GM23338 (cell line): ENCODE data around the gene NTM. TPM values are rescaled to one million over a fixed set of nuclear protein-coding genes. Genes with fewer than 3 reads are reported as not detected.

Experiments used
- ATAC-seq: fragments of 200-7000 bp; cut with Tn5 transposase; 3 replicates; pipeline ENCODE4 v1.9.1; 2020
- DNase-seq: peaks from one replicate; pipeline ENCODE4 v3.0.0-alpha.2; 2015; ENCODE audit warnings: low spot score
- H2AFZ ChIP-seq: fragments of 200-600 bp; sonication (generic); 2 replicates; pipeline ENCODE4 v1.8.0; 2016; ENCODE audit warnings: antibody characterized with exemption, mild to moderate bottlenecking, moderate library complexity
- H3F3A ChIP-seq: fragments of 200-600 bp; sonication (generic); replicated peaks from 2 replicates; pipeline ENCODE4 v1.8.0; 2017; ENCODE audit warnings: antibody characterized with exemption, mixed run types, low read depth
- H3K27ac ChIP-seq: fragments of 200-600 bp; sonication (generic); 2 replicates; pipeline ENCODE4 v1.6.1; 2016; ENCODE audit warnings: low read depth
- H3K27me3 ChIP-seq: fragments of 200-600 bp; sonication (generic); 2 replicates; pipeline ENCODE4 v1.8.0; 2016; ENCODE audit warnings: mild to moderate bottlenecking, mixed run types, moderate library complexity; ENCODE audit not compliant: insufficient read depth
- H3K36me3 ChIP-seq: fragments of 200-600 bp; sonication (generic); 2 replicates; pipeline ENCODE4 v1.8.0; 2016; ENCODE audit warnings: mild to moderate bottlenecking; ENCODE audit not compliant: insufficient read depth
- H3K4me1 ChIP-seq: fragments of 200-600 bp; sonication (generic); 2 replicates; pipeline ENCODE4 v1.8.0; 2016; ENCODE audit warnings: mild to moderate bottlenecking, moderate library complexity; ENCODE audit not compliant: insufficient read depth
- H3K4me2 ChIP-seq: fragments of 200-600 bp; sonication (generic); 2 replicates; pipeline ENCODE4 v1.7.1; 2017; ENCODE audit warnings: mixed run types
- H3K4me3 ChIP-seq: fragments of 200-600 bp; sonication (generic); 2 replicates; pipeline ENCODE4 v1.6.1; 2016; ENCODE audit warnings: mixed run types
- H3K79me2 ChIP-seq: fragments of 200-600 bp; sonication (generic); replicated peaks from 2 replicates; pipeline ENCODE4 v1.8.0; 2017; ENCODE audit warnings: mild to moderate bottlenecking; ENCODE audit not compliant: insufficient read depth
- H3K9me2 ChIP-seq: fragments of 200-600 bp; sonication (generic); 2 replicates; pipeline ENCODE4 v1.8.0; 2017; ENCODE audit not compliant: insufficient read depth
- H4K20me1 ChIP-seq: fragments of 200-600 bp; sonication (generic); replicated peaks from 2 replicates; pipeline ENCODE4 v1.8.0; 2017; ENCODE audit warnings: mild to moderate bottlenecking; ENCODE audit not compliant: insufficient read depth
- H3K27ac Mint-ChIP-seq: 2 replicates; pipeline ENCODE4 v1.8.0; 2020; ENCODE audit warnings: inconsistent platforms, mild to moderate bottlenecking, moderate library complexity, mixed read lengths
- H3K27me3 Mint-ChIP-seq: 3 replicates; pipeline ENCODE4 v1.8.0; 2022; ENCODE audit warnings: low read depth, mild to moderate bottlenecking, moderate library complexity, mixed read lengths, inconsistent platforms; ENCODE audit not compliant: insufficient read depth, poor library complexity
- H3K36me3 Mint-ChIP-seq: 3 replicates; pipeline ENCODE4 v1.8.0; 2021; ENCODE audit warnings: low read depth, mild to moderate bottlenecking, inconsistent platforms, moderate library complexity, mixed read lengths
- H3K4me1 Mint-ChIP-seq: 3 replicates; pipeline ENCODE4 v1.8.0; 2020; ENCODE audit warnings: mild to moderate bottlenecking, inconsistent platforms, mixed read lengths
- H3K4me3 Mint-ChIP-seq: 3 replicates; pipeline ENCODE4 v1.8.0; 2021; ENCODE audit warnings: moderate library complexity, mild to moderate bottlenecking, inconsistent platforms, mixed read lengths
- H3K9me3 Mint-ChIP-seq: 3 replicates; pipeline ENCODE4 v1.8.0; 2020; ENCODE audit warnings: moderate library complexity, mild to moderate bottlenecking, inconsistent platforms, mixed read lengths
- CREB1 ChIP-seq: fragments of 250-450 bp; sonication (Bioruptor Pico); IDR thresholded peaks from 2 replicates; pipeline ENCODE4 v1.5.0; 2020; ENCODE audit warnings: low read depth, mild to moderate bottlenecking, moderate library complexity
- CTCF ChIP-seq, 2 experiments: fragments of 200-600 bp in 1 of 2; sonication (generic) in 1 of 2; conservative IDR thresholded peaks; 2 replicates each; pipeline versions ENCODE4 v1.5.1 to v1.6.1; 2016 to 2017; ENCODE audit warnings: antibody characterized with exemption in 2 of 2, low read depth in 2 of 2, mild to moderate bottlenecking in 2 of 2, moderate library complexity in 1 of 2
- ETS1 ChIP-seq: IDR thresholded peaks from 2 replicates; pipeline ENCODE4 v1.6.1; 2016; ENCODE audit warnings: antibody characterized with exemption
- EZH2 ChIP-seq: fragments of 200-600 bp; sonication (generic); IDR thresholded peaks from one replicate; pipeline ENCODE4 v1.8.0; 2017; ENCODE audit warnings: antibody characterized with exemption, mild to moderate bottlenecking, low read depth; ENCODE audit not compliant: unreplicated experiment
- EZH2phosphoT487 ChIP-seq: fragments of 200-600 bp; sonication (generic); IDR thresholded peaks from one replicate; pipeline ENCODE4 v1.8.1; 2018; ENCODE audit warnings: antibody characterized with exemption; ENCODE audit not compliant: unreplicated experiment
- JUNB ChIP-seq: IDR thresholded peaks from one replicate; pipeline ENCODE4 v1.6.1; 2016; ENCODE audit warnings: antibody characterized with exemption; ENCODE audit not compliant: unreplicated experiment
- NANOG ChIP-seq: IDR thresholded peaks from 2 replicates; pipeline ENCODE4 v1.6.1; 2016; ENCODE audit warnings: antibody characterized with exemption, borderline replicate concordance
- POLR2AphosphoS5 ChIP-seq: IDR thresholded peaks from 2 replicates; pipeline ENCODE4 v1.6.1; 2016; ENCODE audit warnings: antibody characterized with exemption, low read depth
- REST ChIP-seq: IDR thresholded peaks from one replicate; pipeline ENCODE4 v1.6.1; 2018; ENCODE audit warnings: antibody characterized with exemption; ENCODE audit not compliant: unreplicated experiment
- STAT1 ChIP-seq: IDR thresholded peaks from one replicate; pipeline ENCODE4 v1.6.1; 2016; ENCODE audit warnings: antibody characterized with exemption; ENCODE audit not compliant: unreplicated experiment
- ZNF114 ChIP-seq: fragments of 250-450 bp; sonication (Bioruptor Pico); IDR thresholded peaks from 2 replicates; pipeline ENCODE4 v1.5.0; 2020; ENCODE audit warnings: mild to moderate bottlenecking, moderate library complexity
- ZNF331 ChIP-seq: fragments of 250-450 bp; sonication (Bioruptor Pico); IDR thresholded peaks from 2 replicates; pipeline ENCODE4 v1.5.0; 2020; ENCODE audit warnings: low read depth, mild to moderate bottlenecking, moderate library complexity
- ZNF462 ChIP-seq: fragments of 250-450 bp; sonication (Bioruptor Pico); IDR thresholded peaks from 2 replicates; pipeline ENCODE4 v1.5.0; 2020; ENCODE audit warnings: mild to moderate bottlenecking, moderate library complexity
- polyA plus RNA-seq: library from polyadenylated mRNA; unstranded; fragments of >200 nt; fragmentation: Nextera tagmentation; extraction: Ambion mirVana; gene quantifications from 2 replicates; pipeline ENCODE4 v1.2.1, GENCODE V29; 2016
- total RNA-seq: library from RNA; depleted of rRNA; stranded (reverse); fragments of >200 nt; shearing (Covaris generic); gene quantifications from 2 replicates; pipeline ENCODE4 v1.2.3, GENCODE V29; 2014

Gene NTM
- total and polyA plus RNA-seq, 2 experiments from 2014 or later: 10.6 to 14.6 TPM

- Histone ChIP-seq H3K27me3 (no peaks in the 10 kb centered on the region), H3K36me3 (no peaks in the 10 kb centered on the region), H3K4me1 (peaks cover 8% of the 10 kb centered on the region; the same call in 1 of the 2 replicates), H3K4me2 (no peak overlapping the region), H3K9me2 (no peaks in the 10 kb centered on the region), H3F3A (no peaks in the 10 kb centered on the region), H2AFZ (no peak overlapping the region), H3K27ac (no peak overlapping the region), H3K79me2 (no peaks in the 10 kb centered on the region), H3K4me3 (no peak overlapping the region), H4K20me1 (no peaks in the 10 kb centered on the region)
- Mint-ChIP-seq H3K27me3 (peaks cover 2% of the 10 kb centered on the region), H3K9me3 (no peaks in the 10 kb centered on the region), H3K36me3 (no peaks in the 10 kb centered on the region), H3K4me3 (no peak overlapping the region), H3K27ac (no peak overlapping the region), H3K4me1 (peaks cover 27% of the 10 kb centered on the region)
- ATAC-seq: no peak
- TF ChIP-seq ZNF114 (CRISPR knock-in tag): no peak
- TF ChIP-seq CTCF (conservative IDR thresholded peaks at IDR 0.05; ENCODE audit: low read depth in 2 of 2): no peak
- no peak for TF ChIP-seq STAT1
- no peak for TF ChIP-seq ZNF331 (CRISPR knock-in tag)
- TF ChIP-seq EZH2phosphoT487: no peak
- no peak for TF ChIP-seq JUNB
- no peak for TF ChIP-seq ZNF462 (CRISPR knock-in tag)
- TF ChIP-seq EZH2: no peak
- no peak for TF ChIP-seq NANOG
- no peak for TF ChIP-seq CREB1 (CRISPR knock-in tag)
- TF ChIP-seq POLR2AphosphoS5: no peak
- no peak for TF ChIP-seq REST
- no peak for TF ChIP-seq ETS1
- DNase-seq: no peak
These were observed 528.5 kb downstream of the NTM start for GRCh38 chr11:131898949-131899348.
